UCSD-AML1 (cell line): Measurements from ENCODE around the gene NWD2.
"Not testable (repeated sequence)": the region's sequence is repeated elsewhere in the genome, so short reads cannot be mapped to it uniquely, and the experiment has no call there.

ENCODE experiments used
- DNase-seq: peaks from one replicate; lab custom pipeline; 2025; ENCODE audit not compliant: unreplicated experiment; lab: John Stamatoyannopoulos, UW

NWD2 gene

DNA sequence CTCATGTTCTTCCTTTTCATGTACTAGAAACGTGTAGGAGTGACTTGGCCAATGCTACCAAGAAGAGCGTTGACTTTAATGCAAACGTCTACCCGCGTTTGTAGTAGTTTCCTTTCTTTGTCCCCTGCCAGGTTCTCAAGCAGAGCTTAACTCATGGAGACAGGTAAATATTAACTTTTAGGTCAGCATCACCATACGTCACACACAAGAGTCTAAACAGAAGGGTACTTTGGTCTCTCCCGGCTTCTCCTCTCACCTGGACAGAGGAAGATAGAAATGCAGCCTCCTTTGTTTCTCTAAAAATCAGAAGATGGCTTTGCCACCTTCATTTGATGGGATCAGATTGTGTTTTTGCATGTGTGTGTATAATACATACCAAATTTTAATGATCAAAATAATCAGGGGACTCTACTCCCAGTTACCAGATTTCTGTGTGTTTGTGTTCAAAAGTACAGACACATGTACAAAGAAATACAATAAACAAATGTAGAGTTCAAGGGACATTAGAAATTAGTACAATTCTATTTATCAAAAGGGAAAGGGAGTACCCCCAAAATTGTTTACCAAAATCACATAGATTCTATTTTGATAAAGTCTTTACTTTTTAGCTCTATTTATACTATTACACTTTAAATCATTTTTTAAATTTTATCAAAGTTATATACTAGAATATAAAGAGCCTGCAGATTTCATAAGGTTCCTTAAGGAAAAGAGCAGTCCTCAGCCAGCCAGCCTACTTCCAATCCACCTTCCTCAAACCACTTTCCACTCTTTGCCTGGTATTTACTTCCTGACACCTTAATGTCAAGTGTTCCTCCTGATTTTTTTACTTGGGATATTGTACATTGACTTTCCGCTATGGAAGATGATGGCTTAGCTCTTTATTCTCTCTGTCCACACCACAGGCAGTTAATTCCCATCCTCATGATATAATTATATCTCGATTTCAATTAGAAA is 246.1 kb downstream of the NWD2 start:
- no peak for DNase-seq

DNA sequence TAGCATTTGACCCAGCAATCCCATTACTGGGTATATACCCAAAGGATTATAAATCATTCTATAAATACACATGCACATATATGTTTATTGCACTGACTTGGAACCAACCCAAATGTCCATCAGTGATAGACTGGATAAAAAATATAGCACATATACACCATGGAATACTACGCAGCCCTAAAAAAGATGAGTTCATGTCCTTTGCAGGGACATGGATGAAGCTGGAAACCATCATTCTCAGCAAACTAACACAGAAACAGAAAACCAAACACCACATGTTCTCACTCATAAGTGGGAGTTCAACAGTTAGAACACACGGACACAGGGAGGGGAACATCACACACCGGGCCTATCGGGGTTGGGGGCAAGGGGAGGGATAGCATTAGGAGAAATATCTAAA is 250.8 kb downstream of the NWD2 start:
- DNase-seq: not testable (repeated sequence)
